Measurements from ENCODE around the gene RPS6KB2. TPM values are rescaled to one million over a fixed set of nuclear protein-coding genes. Genes with fewer than 3 reads are reported as not detected.
A peak's percentile ranks its signal among the peaks of the same experiment; 100 is the strongest.

Gene RPS6KB2
- total RNA-seq, 1 experiment from 2014 or later: 36.6 TPM

DNA sequence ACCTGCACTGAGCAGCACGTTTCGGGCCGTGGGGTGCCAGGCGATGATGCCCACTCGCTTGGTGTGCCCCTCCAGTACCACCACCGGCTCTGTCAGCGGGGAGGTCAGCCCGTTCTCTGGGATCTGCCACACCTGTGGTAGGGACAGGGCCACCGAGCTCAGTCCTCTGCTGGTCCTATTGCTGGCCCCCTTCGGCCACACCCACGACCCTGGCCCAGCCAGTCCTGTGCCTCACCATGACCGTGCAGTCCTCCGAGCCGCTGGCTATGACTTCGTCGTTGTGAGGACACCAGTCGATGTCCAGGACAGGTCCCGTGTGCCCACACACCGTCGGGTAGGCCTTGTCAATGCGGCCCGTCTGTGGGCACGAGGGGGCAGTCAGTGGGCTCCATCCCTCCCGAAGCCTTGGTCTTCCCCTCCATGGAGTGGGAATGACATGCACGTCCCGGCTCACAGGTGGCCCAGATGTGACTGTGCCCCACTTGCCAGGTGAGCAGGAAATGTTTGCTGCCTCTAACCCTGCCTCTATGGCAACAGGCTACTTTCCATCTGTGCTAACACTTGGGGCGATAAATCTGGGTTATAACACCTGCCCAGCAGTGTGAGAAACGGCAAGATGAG lies 13.5 kb downstream of the RPS6KB2 start:
- no peak for DNase-seq (ENCODE audit: low read depth)

DNA sequence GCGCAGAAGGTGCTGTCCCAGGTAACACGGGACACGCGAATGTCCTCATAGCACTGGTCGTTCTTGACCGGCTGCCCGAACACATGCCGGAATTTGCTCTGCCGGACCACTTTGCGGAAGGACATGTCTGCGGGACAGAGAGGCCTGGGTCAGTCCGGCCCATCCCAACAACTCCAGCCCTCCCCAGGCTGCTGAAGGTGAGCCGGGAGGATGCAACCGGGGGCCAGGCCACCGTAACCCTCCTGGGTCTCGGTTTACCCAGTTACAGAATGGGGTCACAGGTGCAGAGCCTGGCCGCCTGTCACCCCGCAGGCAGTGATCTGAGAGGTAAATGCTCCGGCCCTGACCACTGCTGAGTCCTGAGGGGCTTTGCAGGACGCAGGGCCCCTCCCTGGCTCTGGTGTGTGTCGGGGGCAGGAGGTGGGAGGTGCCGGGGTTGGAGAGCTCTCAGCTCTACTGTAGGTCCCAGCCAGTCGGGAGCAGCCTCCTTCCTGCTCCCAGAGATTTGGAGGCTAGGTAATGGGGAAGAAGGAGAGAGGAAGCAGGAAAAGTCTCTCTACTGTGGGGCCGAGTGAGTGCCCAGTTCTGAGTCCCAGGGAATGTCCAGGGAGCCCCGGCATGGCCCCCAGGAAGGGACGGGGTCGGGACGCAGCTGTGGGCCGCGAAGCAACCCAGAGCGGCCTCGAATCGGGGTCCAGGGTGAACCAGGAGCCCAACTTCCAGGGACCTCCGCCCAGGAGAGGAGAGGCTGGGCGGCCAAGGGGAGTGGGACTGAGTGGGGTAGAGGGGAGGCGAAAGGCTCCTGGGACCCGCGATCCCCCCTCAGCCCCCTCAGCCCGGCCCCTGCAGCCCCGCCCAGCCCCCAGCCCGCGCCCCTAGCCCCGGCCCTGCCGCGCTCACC lies 14.5 kb downstream of the RPS6KB2 start:
- DNase-seq (ENCODE audit: low read depth): no peak

DNA sequence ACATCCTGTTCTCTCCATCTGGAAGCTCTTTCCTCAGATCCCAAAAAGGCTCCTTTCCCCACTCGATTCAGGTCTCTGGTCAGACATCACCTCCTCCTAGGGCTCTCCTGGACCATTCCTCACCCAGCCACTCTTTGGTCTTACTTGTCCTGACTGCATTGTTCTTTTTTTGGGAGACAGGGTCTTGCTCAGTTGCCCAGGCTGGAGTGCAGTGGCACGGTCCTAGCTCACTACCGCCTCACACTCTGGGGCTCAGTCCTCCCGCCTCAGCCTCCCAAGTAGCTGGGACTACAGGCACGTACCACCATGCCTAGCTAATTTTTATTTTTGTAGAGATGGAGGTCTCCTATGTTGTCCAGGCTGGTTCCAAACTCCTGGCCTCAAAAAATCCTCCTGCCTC lies 17.2 kb downstream of the RPS6KB2 start:
- no peak for DNase-seq (ENCODE audit: low read depth)

DNA sequence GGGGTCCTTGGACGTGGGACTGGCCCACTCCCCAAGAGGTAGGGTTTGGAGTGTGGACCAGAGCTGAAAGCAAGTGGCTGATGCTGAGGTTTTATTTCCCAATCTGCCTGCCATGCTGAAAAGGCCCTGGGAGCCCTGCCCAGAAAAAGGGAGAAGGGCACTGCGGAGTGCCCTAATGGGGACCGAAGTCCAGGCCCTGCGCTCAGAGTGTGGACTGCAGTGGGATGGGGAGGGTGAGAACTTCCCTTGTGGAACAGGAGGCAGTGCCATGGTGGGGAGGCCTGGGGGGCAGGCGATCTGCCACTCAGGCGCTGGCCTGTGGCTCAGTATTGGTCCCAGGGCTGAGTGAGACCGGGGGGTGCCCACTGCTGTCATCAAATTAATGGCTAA lies 19.9 kb downstream of the RPS6KB2 start:
- no peak for DNase-seq (ENCODE audit: low read depth)

DNA sequence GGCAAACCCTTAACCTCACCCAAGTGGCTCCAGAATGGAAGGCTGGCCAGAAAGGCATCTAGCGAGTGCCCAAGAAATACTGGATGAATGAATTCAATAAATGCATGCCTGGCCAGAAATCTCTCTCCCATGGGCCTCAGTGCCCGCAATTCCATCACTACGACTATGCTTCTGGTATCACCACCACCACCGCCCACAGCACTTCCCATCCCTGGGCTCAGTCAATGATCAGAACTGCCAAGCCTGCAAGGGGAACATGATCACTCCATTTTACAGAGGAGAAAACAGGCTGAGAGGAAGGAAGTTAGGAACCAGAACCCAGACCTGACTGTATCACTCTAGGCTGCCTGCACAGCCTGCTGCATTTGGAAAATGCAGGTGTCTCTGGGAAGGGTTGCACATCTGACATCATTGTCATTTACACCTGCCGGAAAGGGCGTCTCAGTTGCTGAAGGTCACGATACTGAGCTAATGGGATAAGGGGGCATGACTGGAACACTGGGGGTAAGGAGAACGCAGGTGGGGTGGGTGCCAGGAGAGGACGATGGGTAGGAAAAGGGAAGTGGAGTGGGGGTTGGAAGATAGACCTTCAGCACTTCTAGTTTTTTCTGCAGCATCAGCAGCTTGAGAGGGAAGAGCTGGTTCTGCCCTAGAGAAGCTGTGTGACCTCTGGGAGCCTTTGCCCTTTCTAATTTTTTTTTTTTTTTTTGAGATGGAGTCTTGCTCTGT lies 21.0 kb downstream of the RPS6KB2 start:
- DNase-seq (ENCODE audit: low read depth): no peak

DNA sequence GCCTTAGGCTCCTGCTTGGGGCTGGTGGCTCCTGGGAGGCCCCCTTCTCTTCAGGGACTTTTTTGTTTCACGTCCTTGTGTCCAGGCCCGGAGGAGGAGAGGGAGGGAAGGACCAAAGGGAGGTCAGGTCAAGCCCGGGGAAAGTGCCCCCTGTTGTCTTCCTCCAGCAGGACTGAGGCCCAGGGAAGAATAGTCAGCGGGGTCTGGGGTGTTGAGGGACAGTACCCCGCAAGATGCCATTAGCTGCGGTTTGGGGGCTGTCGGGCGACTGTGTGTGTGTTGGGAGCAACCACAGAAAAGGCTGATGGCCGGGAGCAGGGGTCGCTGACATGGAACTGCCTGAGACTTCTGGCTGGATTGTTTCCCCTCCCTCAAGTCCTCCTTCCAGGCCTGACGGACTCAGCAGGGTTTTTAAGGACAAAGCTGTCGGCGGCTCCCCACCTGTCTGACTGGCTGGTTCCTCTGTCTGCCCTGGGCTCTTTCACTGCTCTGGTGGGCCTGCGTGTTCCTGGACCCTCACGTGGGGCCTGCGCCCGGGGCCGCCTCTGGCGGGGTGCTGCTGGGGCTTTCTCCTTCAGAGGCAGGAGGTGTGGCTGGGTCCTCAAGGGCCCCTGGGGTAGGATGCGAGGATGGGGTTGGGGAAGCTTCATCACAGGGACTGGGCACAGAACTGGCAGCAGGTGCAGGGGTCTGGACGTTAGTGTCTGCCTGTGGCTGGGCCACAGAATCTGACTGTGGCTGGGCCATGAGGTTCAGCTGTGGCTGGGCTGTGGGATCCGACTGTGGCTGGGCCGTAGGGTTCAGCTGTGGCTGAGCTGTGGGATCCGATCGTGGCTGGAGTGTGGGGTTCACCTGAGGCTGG lies 22.7 kb downstream of the RPS6KB2 start:
- DNase-seq (ENCODE audit: low read depth): no peak

DNA sequence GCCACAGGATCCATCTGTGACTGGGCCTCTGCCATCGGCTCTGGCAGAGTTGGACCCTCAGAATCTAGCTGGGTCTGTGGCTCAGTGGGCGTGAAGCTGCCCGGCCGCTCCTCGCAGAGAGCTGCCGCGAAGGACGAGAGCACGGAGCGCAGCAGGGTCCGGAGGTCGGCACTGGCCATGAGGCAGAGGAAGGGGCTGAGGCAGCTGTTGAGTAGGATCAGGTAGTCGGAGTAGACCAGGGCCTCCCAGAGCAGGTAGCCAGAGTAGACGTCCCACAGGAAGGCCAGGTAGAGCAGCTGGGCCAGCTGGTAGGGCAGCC lies 23.3 kb downstream of the RPS6KB2 start:
- DNase-seq (ENCODE audit: low read depth): no peak

DNA sequence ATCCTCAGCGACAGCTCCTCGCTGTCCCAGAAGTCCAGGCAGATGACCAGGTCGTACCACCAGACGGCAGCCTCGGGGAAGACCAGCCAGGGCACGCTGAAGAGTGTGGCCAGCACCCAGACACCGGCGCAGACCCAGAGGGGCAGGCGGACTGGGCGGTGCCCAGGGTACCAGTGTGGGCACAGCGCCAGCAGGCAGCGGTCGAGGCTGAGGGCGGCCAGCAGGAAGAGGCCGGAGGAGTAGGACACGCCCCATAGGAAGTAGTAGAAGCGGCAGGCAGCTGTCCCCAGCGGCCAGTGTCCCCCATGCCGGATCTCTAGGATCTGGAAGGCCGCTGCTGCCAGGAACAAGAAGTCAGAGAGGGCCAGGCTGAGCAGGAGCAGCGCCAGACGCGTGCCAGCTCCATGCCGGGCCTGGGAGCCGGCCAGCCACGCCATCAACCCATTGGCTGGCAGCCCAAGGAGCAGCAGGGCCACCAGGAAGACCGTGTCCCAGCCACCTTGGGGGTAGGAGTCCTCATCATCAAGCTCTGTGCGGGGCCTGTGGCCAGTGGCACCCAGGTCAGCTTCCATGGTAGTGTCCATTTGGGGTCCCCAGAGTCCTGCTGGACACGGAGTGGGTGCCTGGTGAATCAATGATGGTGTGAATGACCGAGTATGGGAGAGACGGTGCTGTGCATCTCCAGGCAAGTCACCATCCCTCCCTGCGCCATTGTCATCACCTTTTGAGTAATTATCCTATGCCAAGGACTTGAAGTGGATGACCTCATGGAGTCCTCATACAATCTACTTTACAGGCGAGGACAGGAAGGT lies 24.1 kb downstream of the RPS6KB2 start, which contains the start of gene GPR152:
Gene GPR152, minus strand, starts transcription at position 589 of the 812 bp plus-strand sequence. Its CDS starts 5 bp downstream, at position 584.
- DNase-seq (ENCODE audit: low read depth): peak; percentile 71

DNA sequence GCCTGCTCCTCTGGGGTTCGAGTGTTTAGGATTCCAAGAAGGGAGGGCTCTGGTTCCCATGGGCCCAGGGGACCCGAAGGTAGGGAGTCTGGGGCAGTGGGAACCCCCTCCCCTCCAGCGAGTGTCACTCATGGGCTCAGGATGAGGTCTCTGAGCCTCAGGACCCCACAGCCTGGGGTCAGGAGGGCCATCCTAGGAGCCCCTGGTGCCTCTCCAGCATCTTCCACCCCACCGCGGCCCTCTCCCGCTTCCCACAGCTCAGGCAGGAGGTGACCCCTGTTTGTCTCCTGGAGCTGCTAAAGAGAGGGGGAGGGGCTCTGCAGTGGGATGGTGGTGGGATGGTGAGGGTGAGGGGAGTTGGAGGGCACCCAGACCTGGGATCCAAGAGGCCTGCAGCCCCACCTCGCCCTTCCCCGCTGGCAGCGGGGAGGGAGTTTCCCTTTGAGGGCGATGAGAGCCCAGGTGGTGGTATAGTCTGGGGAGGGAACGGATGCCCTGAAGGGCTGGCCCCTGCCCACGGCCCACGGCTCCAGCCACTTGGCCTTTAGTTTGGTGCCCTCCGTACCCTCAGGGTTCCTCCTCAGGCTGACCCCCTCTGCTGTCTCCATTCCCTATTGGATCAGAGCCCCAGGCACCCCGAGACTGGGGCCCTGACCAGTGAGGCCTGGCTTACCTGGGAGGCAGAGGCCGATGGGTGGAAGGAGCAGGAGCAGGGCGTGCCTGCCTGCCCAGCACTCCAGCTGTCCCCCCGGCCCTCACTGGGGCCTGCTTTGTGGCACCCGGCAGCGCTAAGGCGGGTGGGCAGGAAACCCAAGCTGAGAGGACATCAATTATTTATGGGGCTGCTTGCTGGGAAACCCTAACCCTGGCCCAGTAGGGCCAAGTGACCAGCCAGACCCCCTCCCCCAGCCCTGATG lies 25.8 kb downstream of the RPS6KB2 start:
- no peak for DNase-seq (ENCODE audit: low read depth)

DNA sequence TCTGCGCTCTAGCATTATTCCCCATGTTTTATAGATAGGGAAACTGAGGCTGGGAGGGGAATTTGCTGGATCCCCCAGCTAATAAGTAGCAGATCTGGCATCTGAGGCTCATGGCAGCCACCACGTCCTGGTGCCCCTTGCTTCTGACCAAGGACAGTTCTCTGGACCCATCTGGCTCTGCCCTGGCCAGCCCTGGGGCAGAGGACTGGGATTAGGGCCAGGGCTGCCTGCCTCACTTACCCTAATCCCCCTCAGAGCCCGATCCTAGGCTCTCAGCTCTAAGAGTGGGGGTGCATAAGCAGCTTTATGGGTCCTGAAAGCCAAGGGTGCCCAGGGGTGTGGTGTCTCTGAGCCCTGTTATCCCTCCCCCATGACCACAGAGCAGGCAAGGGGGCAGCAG lies 26.8 kb downstream of the RPS6KB2 start, which contains the start of gene CABP4:
Gene CABP4, plus strand, starts transcription at position 301 of the 400 bp plus-strand sequence. Its CDS starts 70 bp downstream, at position 371.
- DNase-seq (ENCODE audit: low read depth): no peak

DNA sequence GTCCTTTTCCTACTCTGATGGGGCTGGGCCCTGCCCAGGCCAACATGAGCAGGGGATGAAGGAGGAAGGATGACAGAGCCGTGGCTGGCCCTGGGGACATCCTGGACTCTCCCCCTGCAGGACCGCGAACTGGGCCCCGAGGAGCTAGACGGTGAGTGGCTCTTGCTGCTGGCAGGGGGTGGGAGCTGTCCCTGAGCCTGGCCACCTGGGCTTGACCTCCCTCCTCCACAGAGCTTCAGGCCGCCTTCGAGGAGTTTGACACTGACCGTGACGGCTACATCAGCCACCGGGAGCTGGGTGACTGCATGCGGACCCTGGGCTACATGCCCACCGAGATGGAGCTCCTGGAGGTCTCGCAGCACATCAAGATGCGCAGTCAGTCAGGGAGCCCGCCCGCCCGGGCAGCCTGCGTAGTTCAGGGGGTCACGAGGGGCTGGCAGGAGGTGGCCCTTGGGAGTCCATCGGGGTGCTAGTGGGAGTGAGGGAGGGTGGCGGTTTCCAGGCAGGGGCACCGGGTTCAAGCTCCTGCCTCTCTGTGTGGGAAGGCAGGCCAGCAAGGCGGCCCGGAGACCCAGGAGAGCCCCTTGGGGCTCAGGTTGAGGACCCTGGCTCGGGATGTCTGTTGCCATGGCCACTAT lies 27.9 kb downstream of the RPS6KB2 start:
- no peak for DNase-seq (ENCODE audit: low read depth)

DNA sequence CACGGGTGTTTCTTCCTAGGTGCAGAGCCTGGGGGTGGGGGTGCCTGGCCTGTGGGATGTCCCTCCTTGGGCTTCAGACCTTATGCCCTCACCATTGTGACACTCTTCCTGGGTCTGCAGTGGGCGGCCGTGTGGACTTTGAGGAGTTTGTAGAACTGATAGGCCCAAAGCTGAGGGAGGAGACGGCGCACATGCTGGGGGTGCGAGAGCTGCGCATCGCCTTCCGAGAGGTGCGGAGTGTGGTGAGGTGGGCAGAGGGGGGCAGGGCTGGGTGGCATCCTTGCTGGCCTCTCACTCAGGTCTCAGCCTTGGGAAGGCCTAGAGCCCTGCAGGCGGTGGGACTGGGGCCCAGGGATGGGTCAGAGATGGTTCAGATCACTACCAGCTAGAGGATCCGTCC lies 29.2 kb downstream of the RPS6KB2 start:
- no peak for DNase-seq (ENCODE audit: low read depth)

DNA sequence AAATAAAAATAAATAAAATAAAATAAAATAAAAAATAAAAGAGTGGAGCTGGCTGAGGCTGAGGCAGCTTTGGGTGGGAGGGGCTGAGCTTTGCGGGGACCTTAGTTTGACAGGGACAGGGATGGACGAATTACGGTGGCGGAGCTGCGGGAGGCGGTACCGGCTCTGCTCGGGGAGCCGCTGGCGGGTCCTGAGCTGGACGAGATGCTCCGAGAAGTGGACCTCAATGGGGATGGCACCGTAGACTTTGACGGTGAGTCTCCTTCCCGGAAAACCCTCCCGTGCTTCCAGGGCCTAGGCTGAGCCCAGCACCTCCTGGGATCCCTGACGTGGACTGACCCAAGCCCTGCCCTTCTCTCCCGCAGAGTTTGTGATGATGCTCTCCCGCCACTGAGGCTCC lies 30.0 kb downstream of the RPS6KB2 start:
- no peak for DNase-seq (ENCODE audit: low read depth)

DNA sequence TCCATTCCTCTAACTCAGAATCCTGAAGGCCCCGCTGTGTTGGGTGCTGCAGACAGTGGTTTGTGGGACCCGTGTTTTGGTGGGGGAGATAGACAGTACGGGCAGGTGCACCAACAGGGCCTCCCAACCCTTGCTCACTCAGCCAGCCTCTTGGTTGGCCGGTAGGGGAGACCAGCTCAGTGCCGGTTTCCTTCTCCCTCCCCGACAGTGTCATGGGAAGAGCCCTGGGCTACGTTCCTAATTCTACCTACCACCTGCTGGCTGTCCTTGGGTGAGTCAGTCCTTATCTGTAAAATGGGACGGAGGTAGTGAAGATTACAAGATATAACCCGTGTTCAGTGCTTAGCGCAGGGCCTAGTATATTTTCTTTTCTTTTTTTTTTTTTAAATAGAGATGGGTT lies 34.9 kb downstream of the RPS6KB2 start:
- DNase-seq (ENCODE audit: low read depth): no peak

DNA sequence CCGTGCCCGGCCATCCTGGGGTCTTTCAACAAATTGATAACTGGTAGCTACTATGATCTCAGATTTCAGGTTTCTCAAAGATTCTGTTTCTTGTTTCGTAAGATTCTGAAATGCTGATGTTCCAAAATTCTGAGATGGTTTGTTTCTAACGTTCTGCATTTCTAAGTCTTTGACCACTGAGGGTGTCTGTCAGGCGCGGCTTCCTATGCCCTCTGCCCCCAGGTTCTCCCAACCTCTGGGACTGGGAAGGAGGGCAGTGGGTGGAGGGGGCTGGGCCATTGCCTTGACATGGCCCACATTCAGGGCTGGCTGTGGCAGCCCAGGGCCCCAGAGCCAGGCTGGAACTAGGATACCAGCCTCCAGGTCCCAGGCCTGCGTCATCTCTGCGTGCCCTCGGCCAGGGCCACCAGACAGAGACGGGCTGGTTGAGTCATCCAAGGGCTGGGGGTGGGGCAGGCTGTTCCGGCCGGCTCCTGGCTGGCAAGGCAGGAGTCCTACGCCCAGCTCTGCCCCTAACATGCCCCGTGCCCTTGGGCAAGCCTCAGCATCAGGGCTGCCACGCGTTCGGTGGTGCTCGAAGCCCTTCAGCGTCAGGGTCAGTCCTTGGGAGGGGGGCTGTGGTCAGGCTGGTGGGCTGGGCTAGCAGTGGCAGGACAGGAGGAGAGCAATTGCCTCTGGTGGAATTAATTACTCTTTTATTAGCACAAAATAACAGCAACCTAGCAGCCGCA lies 35.6 kb downstream of the RPS6KB2 start:
- DNase-seq (ENCODE audit: low read depth): peak; percentile 82

DNA sequence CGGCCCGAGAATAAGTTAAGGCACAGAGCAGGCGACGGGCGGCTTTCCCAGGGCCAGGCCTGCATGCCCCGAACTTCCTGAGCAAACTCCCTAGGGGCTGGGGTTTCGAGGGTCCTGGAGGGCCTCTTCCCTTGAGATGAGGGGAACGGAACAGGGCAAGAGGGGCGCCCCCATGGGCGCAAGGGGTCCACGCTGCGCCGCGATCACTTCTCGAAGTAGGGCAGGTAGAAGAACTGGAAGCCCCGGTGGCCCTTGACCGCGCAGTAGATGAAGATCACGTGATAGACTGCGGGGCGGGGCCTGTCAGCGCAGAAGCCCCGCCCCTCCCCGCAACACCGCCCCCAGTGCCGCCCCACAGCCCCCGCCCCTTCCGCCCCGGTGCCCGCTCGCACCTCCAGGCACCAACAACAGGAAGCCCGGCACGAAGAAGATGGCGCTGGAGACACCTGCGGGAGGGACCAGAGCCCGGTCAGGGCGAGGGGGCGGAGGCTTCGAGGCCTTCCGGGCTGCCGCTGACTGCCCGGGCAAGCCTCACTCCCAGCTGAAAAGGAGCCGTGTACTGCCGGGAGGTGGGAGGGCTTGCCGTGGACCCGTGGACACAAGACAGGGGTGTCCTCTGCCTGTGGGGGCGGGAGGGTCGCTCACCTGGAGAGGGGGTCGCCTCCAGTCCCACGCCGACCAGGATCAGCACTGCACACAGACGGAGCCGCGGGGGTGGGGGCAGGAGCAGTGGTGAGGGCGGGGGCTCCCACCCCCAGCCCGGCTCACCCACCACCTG lies 36.3 kb downstream of the RPS6KB2 start:
- DNase-seq (ENCODE audit: low read depth): no peak

DNA sequence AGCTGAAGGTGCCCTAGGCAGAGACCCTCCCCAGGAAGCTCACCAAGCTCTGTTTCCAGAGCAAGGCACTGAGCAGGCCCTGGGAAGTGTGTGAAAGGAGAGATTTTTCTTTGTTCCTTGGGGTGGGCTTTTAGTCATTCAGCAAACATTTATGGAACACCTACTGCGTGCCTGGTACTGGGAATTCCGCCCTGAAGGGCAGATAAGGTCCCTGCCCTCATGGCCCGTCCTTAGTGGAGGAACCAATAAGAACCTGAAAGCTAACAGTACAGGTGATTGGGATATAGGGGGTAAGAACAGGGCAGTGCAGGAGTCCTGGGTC lies 36.9 kb downstream of the RPS6KB2 start:
- no peak for DNase-seq (ENCODE audit: low read depth)

DNA sequence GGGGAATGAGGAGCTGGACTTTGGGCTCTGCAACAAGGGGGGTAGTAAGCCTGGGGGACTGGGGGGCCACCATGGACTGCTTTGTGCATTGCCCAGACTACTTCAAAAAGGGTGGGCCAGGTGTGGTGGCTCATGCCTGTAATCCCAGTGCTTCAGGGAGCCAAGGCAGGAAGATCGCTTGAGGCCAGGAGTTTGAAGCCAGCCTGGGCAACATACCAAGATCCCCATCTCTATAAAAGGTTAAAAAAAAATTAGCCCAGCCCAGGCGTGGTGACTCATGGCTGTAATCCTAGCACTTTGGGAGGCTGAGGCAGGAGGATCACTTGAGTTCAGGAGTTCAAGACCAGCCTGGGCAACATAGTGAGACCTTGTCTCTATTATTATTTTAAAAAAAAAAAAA lies 37.2 kb downstream of the RPS6KB2 start:
- peak; percentile 68 for DNase-seq (ENCODE audit: low read depth)
